Thyroid gland (tissue), 4 donors: ENCODE results near the gene PEX7.

ENCODE experiments used
- POLR2A ChIP-seq, 2 donors: fragments of 450-650 bp; IDR thresholded peaks; one replicate each; pipeline ENCODE4 v1.6.1; 2017; ENCODE audit warnings: antibody characterized with exemption in 2 of 2, mild to moderate bottlenecking in 2 of 2, moderate library complexity in 1 of 2
- TF ChIP-seq, protein P1 (sequence below), 6 experiments: fragments of 200-600 bp in 3 of 6; fragments of 450-650 bp in 3 of 6; sonication (generic) in 3 of 6; IDR thresholded peaks; one replicate each; pipeline ENCODE4 v1.5.1; 2016 to 2019; ENCODE audit warnings: antibody characterized with exemption in 6 of 6, mild to moderate bottlenecking in 2 of 6, inconsistent platforms in 1 of 6, moderate library complexity in 1 of 6

DNA sequence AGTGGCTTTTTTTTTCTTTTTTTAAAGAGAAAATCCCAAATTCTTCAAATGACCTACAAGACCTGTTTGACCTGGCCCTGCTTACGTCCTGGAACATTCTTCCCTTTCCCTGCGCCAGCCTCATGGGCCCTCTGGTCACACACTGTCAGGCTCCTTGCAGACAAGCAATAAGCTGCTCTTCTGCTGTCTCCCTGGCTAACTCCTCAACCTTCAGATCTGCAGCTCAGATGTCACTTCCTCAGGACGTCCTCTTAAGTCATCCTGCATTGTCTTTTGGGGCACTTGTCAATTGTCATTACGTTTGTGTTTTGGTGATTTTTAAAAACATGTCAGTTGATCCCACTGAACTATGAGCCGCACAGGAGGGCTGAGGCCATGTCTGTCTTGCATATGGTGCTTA lies 70.8 kb downstream of the PEX7 start:
- TF ChIP-seq, protein P1, sequence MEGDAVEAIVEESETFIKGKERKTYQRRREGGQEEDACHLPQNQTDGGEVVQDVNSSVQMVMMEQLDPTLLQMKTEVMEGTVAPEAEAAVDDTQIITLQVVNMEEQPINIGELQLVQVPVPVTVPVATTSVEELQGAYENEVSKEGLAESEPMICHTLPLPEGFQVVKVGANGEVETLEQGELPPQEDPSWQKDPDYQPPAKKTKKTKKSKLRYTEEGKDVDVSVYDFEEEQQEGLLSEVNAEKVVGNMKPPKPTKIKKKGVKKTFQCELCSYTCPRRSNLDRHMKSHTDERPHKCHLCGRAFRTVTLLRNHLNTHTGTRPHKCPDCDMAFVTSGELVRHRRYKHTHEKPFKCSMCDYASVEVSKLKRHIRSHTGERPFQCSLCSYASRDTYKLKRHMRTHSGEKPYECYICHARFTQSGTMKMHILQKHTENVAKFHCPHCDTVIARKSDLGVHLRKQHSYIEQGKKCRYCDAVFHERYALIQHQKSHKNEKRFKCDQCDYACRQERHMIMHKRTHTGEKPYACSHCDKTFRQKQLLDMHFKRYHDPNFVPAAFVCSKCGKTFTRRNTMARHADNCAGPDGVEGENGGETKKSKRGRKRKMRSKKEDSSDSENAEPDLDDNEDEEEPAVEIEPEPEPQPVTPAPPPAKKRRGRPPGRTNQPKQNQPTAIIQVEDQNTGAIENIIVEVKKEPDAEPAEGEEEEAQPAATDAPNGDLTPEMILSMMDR (IDR thresholded peaks at IDR 0.05): no peak
- no peak for TF ChIP-seq POLR2A (IDR thresholded peaks at IDR 0.05)
